Activated T-cell treated with anti-CD3 and anti-CD28 coated beads, Interleukin-2, amount 50 U/mL, for 24 hours (primary cell): Measurements from ENCODE around the gene MAGEB3.
A peak's percentile ranks its signal among the peaks of the same experiment; 100 is the strongest.

Experiments
- DNase-seq: peaks from one replicate; pipeline ENCODE4 v3.0.0-alpha.2; 2020
- H3K27ac Mint-ChIP-seq: 2 replicates; pipeline ENCODE4 v1.8.0; 2020; ENCODE audit warnings: mild to moderate bottlenecking, mixed read lengths
- H3K27me3 Mint-ChIP-seq: 2 replicates; pipeline ENCODE4 v1.8.0; 2020; ENCODE audit warnings: mixed read lengths
- H3K36me3 Mint-ChIP-seq: 2 replicates; pipeline ENCODE4 v1.8.0; 2020; ENCODE audit warnings: low read depth, mixed read lengths
- H3K4me1 Mint-ChIP-seq: 2 replicates; pipeline ENCODE4 v1.8.0; 2020; ENCODE audit warnings: low read depth, mixed read lengths
- H3K4me3 Mint-ChIP-seq: 2 replicates; pipeline ENCODE4 v1.8.0; 2020; ENCODE audit warnings: mild to moderate bottlenecking, moderate library complexity, mixed read lengths
- H3K9me3 Mint-ChIP-seq: 2 replicates; pipeline ENCODE4 v1.8.0; 2020; ENCODE audit warnings: mixed read lengths

MAGEB3 gene

DNA sequence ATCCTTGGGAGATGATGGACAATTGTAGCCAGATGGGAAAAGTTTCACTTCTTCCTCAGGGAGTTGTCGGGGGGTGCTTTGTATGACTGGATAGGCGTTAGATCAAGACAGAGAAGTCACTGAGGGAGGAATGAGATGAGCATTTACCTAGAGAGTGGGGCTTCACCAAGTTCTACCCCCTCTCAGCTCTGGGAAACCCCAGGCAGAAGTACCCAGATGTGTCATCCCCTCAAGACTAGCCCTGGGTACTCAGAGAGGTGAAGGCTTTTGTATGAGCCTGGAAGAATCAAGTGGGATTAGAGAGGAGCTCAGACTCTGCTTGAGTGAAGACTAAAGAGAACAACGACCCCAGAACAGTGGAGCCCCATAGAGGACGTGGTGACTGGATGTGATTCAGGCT is 18.4 kb downstream of the MAGEB3 start:
- peaks cover 13% of the 10 kb centered on the region for H3K27me3 Mint-ChIP-seq
- H3K4me3 Mint-ChIP-seq: no peak overlapping the region
- H3K4me1 Mint-ChIP-seq: no peaks in the 10 kb centered on the region
- no peak overlapping the region for H3K27ac Mint-ChIP-seq
- H3K9me3 Mint-ChIP-seq: no peaks in the 10 kb centered on the region
- no peak for DNase-seq
- H3K36me3 Mint-ChIP-seq: no peaks in the 10 kb centered on the region

DNA sequence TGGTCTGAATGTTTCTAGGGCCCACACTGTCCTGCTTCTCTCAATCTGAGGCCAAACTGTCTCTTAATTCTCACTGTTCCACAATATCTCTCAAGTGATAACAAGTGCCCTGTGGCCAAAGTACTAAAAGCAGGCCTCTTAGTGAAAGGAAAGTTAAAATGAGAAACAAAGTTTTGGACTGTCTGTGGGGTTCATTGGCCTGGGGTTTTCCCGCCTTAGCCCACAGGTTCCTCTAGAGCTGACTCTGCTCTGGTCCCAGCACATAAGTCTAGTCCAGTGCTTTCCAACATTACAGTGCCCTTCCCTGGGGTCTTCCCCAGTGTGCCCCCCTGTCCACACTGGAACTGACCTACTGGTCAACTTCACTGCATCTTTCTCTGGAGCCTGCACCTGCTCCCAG is 22.8 kb downstream of the MAGEB3 start:
- Mint-ChIP-seq H3K36me3 (no peaks in the 10 kb centered on the region), H3K4me3 (no peak overlapping the region), H3K27me3 (peaks cover 2% of the 10 kb centered on the region), H3K4me1 (no peaks in the 10 kb centered on the region), H3K27ac (no peak overlapping the region), H3K9me3 (peaks cover 6% of the 10 kb centered on the region)
- DNase-seq: no peak

DNA sequence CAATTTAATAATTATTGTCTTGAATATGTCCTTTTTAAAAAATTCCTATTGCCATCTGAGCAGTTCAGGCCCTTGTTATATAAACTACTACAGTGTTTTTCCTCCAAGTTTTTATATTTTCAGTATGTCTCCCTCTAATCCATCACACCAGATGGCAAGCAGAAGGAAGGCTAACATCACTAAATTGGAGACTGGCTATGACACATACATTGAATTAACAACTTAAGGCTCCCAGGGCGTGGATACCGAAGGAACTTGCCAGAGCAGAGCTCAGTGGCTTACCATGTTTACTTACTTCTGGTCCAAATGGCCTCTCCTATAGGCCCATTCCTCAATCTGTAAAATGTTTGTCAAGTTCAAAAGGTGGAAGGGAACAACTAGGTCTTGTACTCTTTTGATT is 29.5 kb downstream of the MAGEB3 start:
- Mint-ChIP-seq H3K9me3 (peaks cover 6% of the 10 kb centered on the region), H3K27me3 (peaks cover 8% of the 10 kb centered on the region)

DNA sequence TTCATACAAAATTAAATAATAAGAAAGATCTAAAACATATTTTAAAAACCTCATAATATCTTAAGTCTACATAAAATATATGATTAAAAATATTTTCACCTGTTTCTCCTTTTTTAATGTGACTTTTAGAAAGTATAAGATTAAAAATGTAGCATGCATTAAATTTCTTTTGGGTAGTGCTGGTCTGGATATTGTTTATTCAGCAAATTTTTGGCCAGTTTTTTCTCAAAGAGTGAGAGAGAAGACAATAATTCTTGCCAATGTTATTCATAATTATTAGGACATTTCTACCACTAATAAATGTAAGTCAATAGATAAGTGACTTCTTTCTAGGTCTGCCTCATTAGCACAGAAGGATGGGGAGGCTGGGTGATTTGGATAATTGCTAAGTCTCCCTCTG is 30.6 kb downstream of the MAGEB3 start:
- no peak for DNase-seq
- H3K4me1 Mint-ChIP-seq: no peaks in the 10 kb centered on the region
- H3K4me3 Mint-ChIP-seq: no peak overlapping the region
- H3K36me3 Mint-ChIP-seq: no peaks in the 10 kb centered on the region
- H3K9me3 Mint-ChIP-seq: no peaks in the 10 kb centered on the region
- no peak overlapping the region for H3K27ac Mint-ChIP-seq
- peaks cover 8% of the 10 kb centered on the region for H3K27me3 Mint-ChIP-seq

More for the DNA sequence above, 29.5 kb downstream of the MAGEB3 start:
- no peak for DNase-seq
- no peaks in the 10 kb centered on the region for H3K4me1 Mint-ChIP-seq
- H3K27ac Mint-ChIP-seq: no peak overlapping the region
- no peaks in the 10 kb centered on the region for H3K36me3 Mint-ChIP-seq
- H3K4me3 Mint-ChIP-seq: no peak overlapping the region

DNA sequence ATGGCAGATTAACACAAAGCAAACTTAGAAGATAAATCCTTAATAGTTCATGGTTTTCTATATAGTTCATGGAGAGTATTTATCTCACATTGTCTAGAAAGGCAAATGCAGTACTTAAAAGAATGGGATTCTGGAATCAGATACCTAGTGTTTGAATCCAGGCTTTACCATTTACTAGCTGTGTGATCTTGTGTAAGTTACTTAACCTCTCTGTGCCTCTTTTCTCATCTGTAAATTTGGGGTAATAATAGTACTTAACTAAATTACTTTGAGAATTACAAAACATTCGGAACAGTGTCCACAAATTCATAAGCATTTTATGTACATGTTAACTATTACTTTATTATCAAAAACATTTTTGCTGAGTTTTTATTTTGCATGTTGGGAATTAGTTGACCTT is 32.3 kb downstream of the MAGEB3 start:
- no peak for DNase-seq
- H3K27ac Mint-ChIP-seq: no peak overlapping the region
- H3K4me3 Mint-ChIP-seq: no peak overlapping the region
- H3K4me1 Mint-ChIP-seq: no peaks in the 10 kb centered on the region
- no peaks in the 10 kb centered on the region for H3K36me3 Mint-ChIP-seq
- H3K9me3 Mint-ChIP-seq: no peaks in the 10 kb centered on the region
- H3K27me3 Mint-ChIP-seq: peaks cover 5% of the 10 kb centered on the region

DNA sequence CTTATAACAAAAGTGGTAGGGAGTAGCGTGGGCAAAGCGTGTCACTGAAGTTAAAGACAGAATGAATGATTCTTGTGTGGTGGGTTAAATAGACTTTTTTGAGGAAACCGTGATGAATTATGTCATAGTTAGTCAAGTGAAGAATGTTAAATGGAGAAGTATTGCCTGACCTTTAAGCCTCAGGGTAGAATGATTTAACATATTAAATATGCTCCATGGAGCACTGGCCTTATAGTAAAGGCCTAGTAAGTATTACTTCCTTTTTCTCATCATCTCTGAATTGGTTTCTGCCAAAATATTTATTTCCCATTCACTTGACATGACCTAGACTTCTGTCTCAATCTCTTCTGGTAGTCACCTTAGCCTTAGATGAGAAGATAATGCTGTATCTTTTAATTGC is 40.2 kb downstream of the MAGEB3 start:
- Mint-ChIP-seq H3K4me1 (no peaks in the 10 kb centered on the region), H3K4me3 (no peak overlapping the region), H3K9me3 (no peaks in the 10 kb centered on the region), H3K27me3 (peaks cover 22% of the 10 kb centered on the region), H3K36me3 (no peaks in the 10 kb centered on the region), H3K27ac (no peak overlapping the region)
- DNase-seq: no peak

DNA sequence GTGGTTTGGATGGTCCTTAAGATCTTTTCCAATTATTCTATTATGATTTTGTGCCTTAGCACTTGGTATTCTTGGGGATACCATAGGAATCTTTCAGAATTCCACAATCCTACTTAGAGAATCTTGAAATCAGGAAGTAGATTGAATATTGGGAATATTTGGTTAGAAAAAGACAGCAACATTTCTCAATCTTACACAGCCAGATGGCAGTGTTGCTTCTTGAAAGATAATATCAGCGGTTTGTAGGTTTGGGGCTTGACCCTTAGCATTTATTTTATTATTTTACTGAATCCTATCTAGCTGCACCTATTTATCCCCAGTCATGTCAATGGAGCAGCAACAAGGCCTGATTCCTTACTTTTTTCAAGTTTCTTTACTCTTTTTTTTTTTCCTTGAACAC is 45.0 kb downstream of the MAGEB3 start:
- H3K4me1 Mint-ChIP-seq: peaks cover 5% of the 10 kb centered on the region
- H3K36me3 Mint-ChIP-seq: no peaks in the 10 kb centered on the region
- no peaks in the 10 kb centered on the region for H3K9me3 Mint-ChIP-seq
- H3K27ac Mint-ChIP-seq: no peak overlapping the region
- H3K27me3 Mint-ChIP-seq: peaks cover 16% of the 10 kb centered on the region
- DNase-seq: no peak
- no peak overlapping the region for H3K4me3 Mint-ChIP-seq

DNA sequence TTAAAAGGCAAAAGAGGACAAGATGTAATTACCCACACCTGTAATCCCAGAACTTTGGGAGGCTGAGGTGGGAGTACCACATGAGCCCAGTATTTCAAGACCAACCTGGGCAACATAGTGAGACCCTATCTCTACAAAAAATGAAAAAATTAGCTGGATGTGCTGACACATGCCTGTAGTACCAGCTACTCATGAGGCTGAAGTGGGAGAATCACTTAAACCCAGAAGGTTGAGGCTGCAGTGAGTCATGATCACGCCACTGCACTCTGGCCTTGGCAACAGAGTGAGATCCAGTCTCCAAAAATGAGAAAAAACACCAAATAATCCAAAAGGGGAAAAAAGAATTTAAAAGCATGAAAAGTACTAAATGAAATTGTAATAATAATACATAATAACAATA is 47.9 kb downstream of the MAGEB3 start:
- DNase-seq: no peak
- Mint-ChIP-seq H3K4me1 (peaks cover 5% of the 10 kb centered on the region), H3K36me3 (no peaks in the 10 kb centered on the region), H3K4me3 (no peak overlapping the region), H3K9me3 (no peaks in the 10 kb centered on the region), H3K27me3 (peaks cover 10% of the 10 kb centered on the region), H3K27ac (no peak overlapping the region)

DNA sequence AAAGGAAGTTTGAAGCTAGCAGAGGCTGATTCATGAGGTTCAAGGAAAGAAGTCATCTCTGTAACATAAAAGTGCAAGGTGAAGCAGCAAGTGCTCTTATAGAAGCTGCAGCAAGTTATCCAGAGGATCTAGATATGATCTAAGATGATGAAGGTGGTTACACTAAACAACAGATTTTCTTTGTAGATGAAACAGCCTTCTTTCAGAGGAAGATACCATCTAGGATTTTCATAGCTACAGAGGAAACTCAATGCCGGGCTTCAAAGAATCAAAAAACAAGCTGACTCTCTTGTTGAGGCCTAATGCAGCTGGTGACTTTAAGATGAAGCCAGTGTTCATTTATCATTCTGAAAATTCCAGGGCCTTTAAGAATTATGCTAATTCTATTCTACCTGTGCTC is 50.0 kb downstream of the MAGEB3 start:
- H3K4me1 Mint-ChIP-seq: peaks cover 7% of the 10 kb centered on the region
- peaks cover 16% of the 10 kb centered on the region for H3K27me3 Mint-ChIP-seq
- H3K27ac Mint-ChIP-seq: no peak overlapping the region
- no peaks in the 10 kb centered on the region for H3K36me3 Mint-ChIP-seq
- no peak for DNase-seq
- H3K4me3 Mint-ChIP-seq: no peak overlapping the region
- H3K9me3 Mint-ChIP-seq: no peaks in the 10 kb centered on the region

DNA sequence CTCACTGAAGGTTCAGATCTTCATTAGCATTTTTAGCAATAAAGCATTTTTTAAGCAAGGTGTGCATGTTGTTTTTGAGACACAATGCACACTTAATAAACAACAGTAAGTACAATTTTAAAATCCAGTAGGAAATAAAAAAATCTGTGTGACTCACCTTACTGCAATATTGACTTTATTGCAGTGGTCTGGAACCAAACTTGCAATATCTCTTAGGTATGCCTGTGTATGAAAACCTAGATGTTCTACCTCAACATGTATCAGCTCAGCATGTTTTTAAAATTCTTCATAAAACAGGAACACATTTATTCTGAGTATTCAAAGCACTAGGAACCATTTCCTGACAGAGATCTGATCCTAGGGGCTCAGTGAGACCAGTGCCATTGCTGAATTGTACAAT is 52.1 kb downstream of the MAGEB3 start:
- no peak overlapping the region for H3K4me3 Mint-ChIP-seq
- H3K4me1 Mint-ChIP-seq: peaks cover 7% of the 10 kb centered on the region
- no peak overlapping the region for H3K27ac Mint-ChIP-seq
- no peaks in the 10 kb centered on the region for H3K9me3 Mint-ChIP-seq
- DNase-seq: no peak
- H3K36me3 Mint-ChIP-seq: no peaks in the 10 kb centered on the region
- peaks cover 8% of the 10 kb centered on the region for H3K27me3 Mint-ChIP-seq

DNA sequence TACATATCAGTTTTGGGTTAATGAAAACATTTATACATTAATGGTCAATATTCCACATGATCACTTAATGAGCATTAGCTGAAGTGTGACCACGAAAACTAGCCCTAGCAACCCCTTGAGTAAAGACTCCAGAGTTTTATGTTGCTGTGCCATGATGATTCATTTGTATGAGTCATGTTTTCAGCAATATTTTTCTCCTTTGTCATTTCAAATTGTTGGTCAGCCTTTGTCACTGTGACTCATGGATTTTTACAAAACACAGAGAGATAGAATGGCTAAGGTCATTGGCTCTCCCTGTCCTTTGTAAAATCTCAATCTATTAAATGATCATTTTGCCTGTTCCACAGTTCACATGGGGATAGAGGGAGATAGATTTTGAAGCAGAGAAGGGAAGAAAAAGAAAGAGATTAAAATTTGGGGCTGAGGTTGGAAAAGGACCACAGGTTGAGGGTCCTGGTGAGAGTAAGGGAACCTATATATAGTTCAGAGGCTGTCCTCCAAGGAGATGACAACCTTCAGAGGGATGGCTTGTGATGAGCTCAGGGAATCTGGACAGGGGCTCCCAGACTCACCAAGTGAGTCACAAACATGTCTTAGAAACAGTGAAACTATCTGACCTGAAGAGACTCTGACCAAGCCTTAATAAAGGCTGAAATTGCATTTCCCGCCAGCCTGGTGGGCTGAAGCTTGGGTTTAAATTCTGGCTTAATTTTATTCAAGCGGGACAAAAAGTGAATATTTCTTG is 53.2 kb downstream of the MAGEB3 start:
- Mint-ChIP-seq H3K27me3 (peaks cover 9% of the 10 kb centered on the region), H3K27ac (peak overlapping the region; percentile 6), H3K36me3 (no peaks in the 10 kb centered on the region), H3K4me1 (peaks cover 7% of the 10 kb centered on the region), H3K9me3 (no peaks in the 10 kb centered on the region), H3K4me3 (no peak overlapping the region)
- no peak for DNase-seq
